Karpas-422 (cell line): ENCODE data around the gene VWA8. TPM values are rescaled to one million over a fixed set of nuclear protein-coding genes. Genes with fewer than 3 reads are reported as not detected.
"Not testable (repeated sequence)": the region's sequence is repeated elsewhere in the genome, so short reads cannot be mapped to it uniquely, and the experiment has no call there.

Experiments
- DNase-seq: peaks from one replicate; pipeline ENCODE4 v3.0.0-alpha.2; 2015
- H2AFZ ChIP-seq: fragments of 200-600 bp; sonication (generic); 2 replicates; pipeline ENCODE4 v1.6.1; 2014; ENCODE audit warnings: antibody characterized with exemption, low read length, mixed read lengths
- H3K27ac ChIP-seq: fragments of 200-600 bp; sonication (generic); 2 replicates; pipeline ENCODE4 v1.5.1; 2014; ENCODE audit warnings: mild to moderate bottlenecking, low read length, moderate library complexity
- H3K27me3 ChIP-seq: fragments of 200-600 bp; sonication (generic); 2 replicates; pipeline ENCODE4 v1.6.1; 2014; ENCODE audit warnings: low read length, mixed read lengths
- H3K36me3 ChIP-seq: fragments of 200-600 bp; sonication (generic); 2 replicates; pipeline ENCODE4 v1.6.1; 2014; ENCODE audit warnings: low read length, mixed read lengths; ENCODE audit not compliant: insufficient read depth
- H3K4me1 ChIP-seq: fragments of 200-600 bp; sonication (generic); 2 replicates; pipeline ENCODE4 v1.6.1; 2014; ENCODE audit warnings: mild to moderate bottlenecking, low read length, mixed read lengths
- H3K4me2 ChIP-seq: fragments of 200-600 bp; sonication (generic); 2 replicates; pipeline ENCODE4 v1.6.1; 2014; ENCODE audit warnings: low read length, low read depth, mild to moderate bottlenecking; ENCODE audit not compliant: poor library complexity, severe bottlenecking
- H3K4me3 ChIP-seq: fragments of 200-600 bp; sonication (generic); 2 replicates; pipeline ENCODE4 v1.5.1; 2014; ENCODE audit warnings: mild to moderate bottlenecking, antibody characterized with exemption, low read length, mixed read lengths
- H3K79me2 ChIP-seq: fragments of 200-600 bp; sonication (generic); 2 replicates; pipeline ENCODE4 v1.6.1; 2014; ENCODE audit warnings: mild to moderate bottlenecking, low read length, mixed read lengths
- H3K9ac ChIP-seq: fragments of 200-600 bp; sonication (generic); 2 replicates; pipeline ENCODE4 v1.6.0; 2014; ENCODE audit warnings: low read length
- H3K9me2 ChIP-seq: fragments of 200-600 bp; sonication (generic), shearing (Covaris generic); replicated peaks from 2 replicates; pipeline ENCODE4 v1.6.0; 2014; ENCODE audit warnings: mild to moderate bottlenecking, low read length, moderate library complexity; ENCODE audit not compliant: insufficient read depth
- H3K9me3 ChIP-seq: fragments of 300-700, 200-600 bp; sonication (generic); 2 replicates; pipeline ENCODE4 v1.6.1; 2014; ENCODE audit warnings: low read length, mixed read lengths
- H4K20me1 ChIP-seq: fragments of 200-600 bp; sonication (generic); 2 replicates; pipeline ENCODE4 v1.6.1; 2014; ENCODE audit warnings: mild to moderate bottlenecking, antibody characterized with exemption, low read length, low read depth; ENCODE audit not compliant: insufficient read depth
- total RNA-seq: library from RNA; depleted of rRNA; stranded (reverse); fragments of >200 nt; shearing (Covaris generic); gene quantifications from 2 replicates; pipeline ENCODE4 v1.2.3, GENCODE V29; 2014; ENCODE audit warnings: low replicate concordance

VWA8 gene
- total RNA-seq, 1 experiment from 2014 or later: 35.7 TPM

GRCh38 chr13:41764558-41764957 is 196.4 kb downstream of the VWA8 start:
- Histone ChIP-seq H3K9me3 (no peaks in the 10 kb centered on the region), H4K20me1 (no peaks in the 10 kb centered on the region), H3K27me3 (no peaks in the 10 kb centered on the region), H3K79me2 (no peaks in the 10 kb centered on the region), H2AFZ (no peak overlapping the region), H3K36me3 (peaks cover 10% of the 10 kb centered on the region), H3K4me2 (no peak overlapping the region), H3K4me1 (peaks cover 8% of the 10 kb centered on the region), H3K9me2 (no peaks in the 10 kb centered on the region), H3K9ac (no peak overlapping the region), H3K4me3 (no peak overlapping the region), H3K27ac (no peak overlapping the region)
- DNase-seq: no peak

- H2AFZ ChIP-seq: no peak overlapping the region
- H3K27me3 ChIP-seq: no peaks in the 10 kb centered on the region
- no peaks in the 10 kb centered on the region for H3K9me2 ChIP-seq
- no peak overlapping the region for H3K4me2 ChIP-seq
- H3K9me3 ChIP-seq: no peaks in the 10 kb centered on the region
- H3K9ac ChIP-seq: no peak overlapping the region
- peaks cover 18% of the 10 kb centered on the region for H3K36me3 ChIP-seq
- DNase-seq: no peak
- no peak overlapping the region for H3K4me3 ChIP-seq
- H4K20me1 ChIP-seq: no peaks in the 10 kb centered on the region
- no peaks in the 10 kb centered on the region for H3K79me2 ChIP-seq
- no peak overlapping the region for H3K27ac ChIP-seq
- peaks cover 8% of the 10 kb centered on the region for H3K4me1 ChIP-seq
Observed at GRCh38 chr13:41763782-41764181, 197.1 kb downstream of the VWA8 start.

- Histone ChIP-seq H2AFZ (no peak overlapping the region), H3K79me2 (no peaks in the 10 kb centered on the region), H3K9me2 (no peaks in the 10 kb centered on the region), H3K27me3 (no peaks in the 10 kb centered on the region), H4K20me1 (no peaks in the 10 kb centered on the region), H3K9ac (no peak overlapping the region), H3K4me3 (no peak overlapping the region), H3K4me1 (peaks cover 8% of the 10 kb centered on the region), H3K9me3 (no peaks in the 10 kb centered on the region), H3K27ac (no peak overlapping the region), H3K36me3 (peaks cover 21% of the 10 kb centered on the region), H3K4me2 (no peak overlapping the region)
- DNase-seq: no peak
Observed at GRCh38 chr13:41762796-41763195, 198.1 kb downstream of the VWA8 start.

GRCh38 chr13:41756198-41756880 is 204.6 kb downstream of the VWA8 start:
- H3K27ac ChIP-seq: no peak overlapping the region
- peaks cover 24% of the 10 kb centered on the region for H3K36me3 ChIP-seq
- no peaks in the 10 kb centered on the region for H3K9me3 ChIP-seq
- no peaks in the 10 kb centered on the region for H3K79me2 ChIP-seq
- no peaks in the 10 kb centered on the region for H3K4me1 ChIP-seq
- no peaks in the 10 kb centered on the region for H3K27me3 ChIP-seq
- H3K4me2 ChIP-seq: no peak overlapping the region
- DNase-seq: peak; percentile 61
- no peaks in the 10 kb centered on the region for H3K9me2 ChIP-seq
- no peak overlapping the region for H3K4me3 ChIP-seq
- H3K9ac ChIP-seq: no peak overlapping the region
- no peak overlapping the region for H2AFZ ChIP-seq
- no peaks in the 10 kb centered on the region for H4K20me1 ChIP-seq

GRCh38 chr13:41751734-41752445 is 209.0 kb downstream of the VWA8 start:
- Histone ChIP-seq H3K79me2 (no peaks in the 10 kb centered on the region), H2AFZ (no peak overlapping the region)
- DNase-seq: no peak

GRCh38 chr13:41751277-41751676 is 209.6 kb downstream of the VWA8 start:
- H3K9me2 ChIP-seq: no peaks in the 10 kb centered on the region
- no peak overlapping the region for H3K4me2 ChIP-seq
- no peaks in the 10 kb centered on the region for H3K79me2 ChIP-seq
- no peaks in the 10 kb centered on the region for H4K20me1 ChIP-seq
- no peaks in the 10 kb centered on the region for H3K27me3 ChIP-seq
- no peak overlapping the region for H2AFZ ChIP-seq
- peaks cover 15% of the 10 kb centered on the region for H3K36me3 ChIP-seq
- H3K9ac ChIP-seq: no peak overlapping the region
- H3K27ac ChIP-seq: no peak overlapping the region
- no peaks in the 10 kb centered on the region for H3K9me3 ChIP-seq
- H3K4me3 ChIP-seq: no peak overlapping the region
- H3K4me1 ChIP-seq: no peaks in the 10 kb centered on the region
- DNase-seq: no peak

More at GRCh38 chr13:41751734-41752445, 209.0 kb downstream of the VWA8 start:
- H3K4me1 ChIP-seq: no peaks in the 10 kb centered on the region
- no peak overlapping the region for H3K4me3 ChIP-seq
- H3K4me2 ChIP-seq: no peak overlapping the region
- no peaks in the 10 kb centered on the region for H3K9me3 ChIP-seq
- H3K9me2 ChIP-seq: no peaks in the 10 kb centered on the region
- H3K36me3 ChIP-seq: peaks cover 15% of the 10 kb centered on the region
- H3K27ac ChIP-seq: no peak overlapping the region
- no peak overlapping the region for H3K9ac ChIP-seq
- no peaks in the 10 kb centered on the region for H3K27me3 ChIP-seq
- no peaks in the 10 kb centered on the region for H4K20me1 ChIP-seq

GRCh38 chr13:41746259-41746658 is 214.7 kb downstream of the VWA8 start:
- Histone ChIP-seq H3K4me3 (no peak overlapping the region), H3K27ac (no peak overlapping the region), H3K36me3 (peaks cover 11% of the 10 kb centered on the region; the same call in 1 of the 2 replicates), H3K9ac (no peak overlapping the region), H3K4me2 (no peak overlapping the region), H3K9me3 (no peaks in the 10 kb centered on the region), H3K79me2 (no peaks in the 10 kb centered on the region), H2AFZ (no peak overlapping the region), H3K4me1 (no peaks in the 10 kb centered on the region), H4K20me1 (no peaks in the 10 kb centered on the region), H3K9me2 (no peaks in the 10 kb centered on the region), H3K27me3 (no peaks in the 10 kb centered on the region)
- DNase-seq: no peak

- not testable (repeated sequence) for H3K79me2 ChIP-seq, H3K27me3 ChIP-seq, H3K27ac ChIP-seq, H3K36me3 ChIP-seq, H3K9me3 ChIP-seq, DNase-seq, H3K4me2 ChIP-seq, H3K9me2 ChIP-seq, H3K9ac ChIP-seq, H3K4me1 ChIP-seq, H3K4me3 ChIP-seq, H4K20me1 ChIP-seq, H2AFZ ChIP-seq
Observed at GRCh38 chr13:41745496-41745895, 215.4 kb downstream of the VWA8 start.
